Ectodermal cell (in vitro differentiated cells): Measurements from ENCODE around the gene FMO5. TPM values are rescaled to one million over a fixed set of nuclear protein-coding genes. Genes with fewer than 3 reads are reported as not detected.

Experiments used
- H3K27ac ChIP-seq: 2 replicates; pipeline ENCODE4 v1.7.0; 2013; ENCODE audit warnings: mild to moderate bottlenecking, low read depth, low read length; ENCODE audit not compliant: insufficient read depth, poor library complexity, severe bottlenecking
- H3K27me3 ChIP-seq: 2 replicates; pipeline ENCODE4 v1.7.0; 2013; ENCODE audit warnings: mild to moderate bottlenecking, low read length; ENCODE audit not compliant: insufficient read depth, control insufficient read depth, poor library complexity, severe bottlenecking
- H3K36me3 ChIP-seq: one replicate; pipeline ENCODE4 v1.7.0; 2013; ENCODE audit warnings: low read length; ENCODE audit not compliant: control insufficient read depth, insufficient read depth
- H3K4me1 ChIP-seq: one replicate; pipeline ENCODE4 v1.7.0; 2013; ENCODE audit warnings: low read length; ENCODE audit not compliant: control insufficient read depth, insufficient read depth
- H3K4me3 ChIP-seq: 2 replicates; pipeline ENCODE4 v1.7.0; 2013; ENCODE audit warnings: low read depth, low read length, control low read depth; ENCODE audit not compliant: insufficient read depth
- H3K9me3 ChIP-seq: 2 replicates; pipeline ENCODE4 v1.7.0; 2013; ENCODE audit warnings: mild to moderate bottlenecking, low read length, moderate library complexity; ENCODE audit not compliant: control insufficient read depth
- WGBS, 2 experiments: methylation state at CpG; one replicate each; pipeline ENCODE4 v1.1.7; 2013; ENCODE audit warnings: missing lambda C conversion rate in 2 of 2; 5-methylcytosine and 5-hydroxymethylcytosine counted together
- polyA plus RNA-seq, 4 experiments: library from polyadenylated mRNA; stranded (reverse); fragments of 50-300 nt; gene quantifications; one replicate each; pipeline ENCODE4 v1.2.3, GENCODE V29; 2013

Gene FMO5, protein sequence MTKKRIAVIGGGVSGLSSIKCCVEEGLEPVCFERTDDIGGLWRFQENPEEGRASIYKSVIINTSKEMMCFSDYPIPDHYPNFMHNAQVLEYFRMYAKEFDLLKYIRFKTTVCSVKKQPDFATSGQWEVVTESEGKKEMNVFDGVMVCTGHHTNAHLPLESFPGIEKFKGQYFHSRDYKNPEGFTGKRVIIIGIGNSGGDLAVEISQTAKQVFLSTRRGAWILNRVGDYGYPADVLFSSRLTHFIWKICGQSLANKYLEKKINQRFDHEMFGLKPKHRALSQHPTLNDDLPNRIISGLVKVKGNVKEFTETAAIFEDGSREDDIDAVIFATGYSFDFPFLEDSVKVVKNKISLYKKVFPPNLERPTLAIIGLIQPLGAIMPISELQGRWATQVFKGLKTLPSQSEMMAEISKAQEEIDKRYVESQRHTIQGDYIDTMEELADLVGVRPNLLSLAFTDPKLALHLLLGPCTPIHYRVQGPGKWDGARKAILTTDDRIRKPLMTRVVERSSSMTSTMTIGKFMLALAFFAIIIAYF
- 1.3 TPM for polyA plus RNA-seq (2013, experiment 1 of 4)
- 1.3 TPM for polyA plus RNA-seq (2013, experiment 2 of 4)
- 0.91 TPM for polyA plus RNA-seq (2013, experiment 3 of 4)
- polyA plus RNA-seq (2013, experiment 4 of 4): 1.0 TPM

- peaks cover 6% of the 10 kb centered on the region for H3K4me1 ChIP-seq
- H3K9me3 ChIP-seq: no peaks in the 10 kb centered on the region
- H3K36me3 ChIP-seq: no peaks in the 10 kb centered on the region
- H3K27me3 ChIP-seq: peaks cover 19% of the 10 kb centered on the region
- no peak within 1 kb of the TSS for H3K27ac ChIP-seq
- WGBS, 2 experiments: 0 to 1% methylated on average over 17 of the region's 17 CpGs
- peak within 1 kb of the TSS; percentile 47 for H3K4me3 ChIP-seq
Measured at GRCh38 chr1:147225193-147225730, at the start of gene FMO5. TSS of gene FMO5 (minus strand) at chr1:147225339. CDS start at chr1:147225029, 310 bp downstream.

- Histone ChIP-seq H3K36me3 (peaks cover 38% of the 10 kb centered on the region), H3K4me1 (no peaks in the 10 kb centered on the region), H3K27ac (no peak overlapping the region)
Measured at GRCh38 chr1:147273409-147274336, 48.5 kb upstream of the FMO5 start.

DNA sequence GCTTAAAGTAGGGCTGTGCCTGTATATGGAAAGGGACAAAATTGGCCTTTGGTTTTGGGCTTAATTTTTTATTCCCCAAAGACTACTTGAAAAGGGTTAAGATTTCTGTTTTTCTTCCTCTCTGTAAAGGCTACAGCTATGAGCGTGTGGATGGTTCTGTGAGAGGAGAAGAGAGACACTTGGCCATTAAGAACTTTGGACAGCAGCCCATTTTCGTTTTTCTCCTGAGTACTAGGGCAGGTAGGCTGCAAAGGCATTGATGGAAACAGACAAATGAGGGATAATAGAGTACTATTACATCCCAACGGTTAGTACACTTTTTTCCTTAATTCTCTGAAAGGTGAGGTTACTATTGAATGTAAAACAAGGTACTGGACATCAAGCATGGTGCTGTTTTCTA, 46.9 kb upstream of the FMO5 start:
- H3K9me3 ChIP-seq: no peaks in the 10 kb centered on the region
- H3K27ac ChIP-seq: no peak overlapping the region
- 92 to 93% methylated on average over 3 of the region's 3 CpGs for WGBS, 2 experiments
- H3K4me3 ChIP-seq: no peak overlapping the region
- peaks cover 37% of the 10 kb centered on the region for H3K36me3 ChIP-seq
- H3K27me3 ChIP-seq: no peaks in the 10 kb centered on the region
- H3K4me1 ChIP-seq: no peaks in the 10 kb centered on the region

More at GRCh38 chr1:147273409-147274336, 48.5 kb upstream of the FMO5 start:
- no peaks in the 10 kb centered on the region for H3K27me3 ChIP-seq
- H3K9me3 ChIP-seq: no peaks in the 10 kb centered on the region
- H3K4me3 ChIP-seq: no peak overlapping the region
- 89% methylated on average over 5 of the region's 6 CpGs; no CpG with 5 or more reads in 1 of the 2 experiments for WGBS, 2 experiments

- H3K36me3 ChIP-seq: peaks cover 30% of the 10 kb centered on the region
- no peak overlapping the region for H3K4me3 ChIP-seq
- 94 to 100% methylated on average over 1 of the region's 2 CpGs for WGBS, 2 experiments
- no peaks in the 10 kb centered on the region for H3K9me3 ChIP-seq
- no peaks in the 10 kb centered on the region for H3K4me1 ChIP-seq
- H3K27ac ChIP-seq: no peak overlapping the region
- H3K27me3 ChIP-seq: no peaks in the 10 kb centered on the region
Measured at GRCh38 chr1:147270721-147271120, 45.6 kb upstream of the FMO5 start.

- Histone ChIP-seq H3K4me3 (no peak overlapping the region), H3K27me3 (no peaks in the 10 kb centered on the region), H3K36me3 (peaks cover 24% of the 10 kb centered on the region), H3K4me1 (no peaks in the 10 kb centered on the region), H3K27ac (no peak overlapping the region), H3K9me3 (no peaks in the 10 kb centered on the region)
- WGBS, 2 experiments: 96 to 98% methylated on average over 3 to 4 of the region's 4 CpGs
Measured at GRCh38 chr1:147267711-147268110, 42.6 kb upstream of the FMO5 start.

DNA sequence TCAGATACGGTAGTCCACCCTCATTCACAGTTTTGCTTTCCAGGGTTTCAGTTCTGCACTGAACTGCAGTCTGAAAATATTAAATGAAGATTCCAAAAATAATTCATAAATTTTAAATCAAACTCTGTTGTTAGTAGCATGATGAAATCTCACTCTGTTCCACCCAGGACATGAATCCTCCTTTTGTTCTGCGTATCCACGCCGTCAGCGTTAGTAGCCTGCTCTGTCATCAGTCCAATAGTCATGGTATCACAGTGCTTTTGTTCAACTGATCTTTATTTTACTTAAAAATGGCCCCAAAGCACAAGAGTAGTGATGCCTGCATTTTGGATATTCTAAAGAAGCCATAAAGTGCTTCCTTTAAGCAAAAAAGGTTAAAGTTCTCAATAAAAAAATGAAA, 41.2 kb upstream of the FMO5 start:
- Histone ChIP-seq H3K27me3 (no peaks in the 10 kb centered on the region), H3K27ac (no peak overlapping the region), H3K4me1 (no peaks in the 10 kb centered on the region), H3K36me3 (peaks cover 30% of the 10 kb centered on the region), H3K4me3 (no peak overlapping the region), H3K9me3 (no peaks in the 10 kb centered on the region)
- WGBS, 2 experiments: 97 to 98% methylated on average over 5 of the region's 5 CpGs

GRCh38 chr1:147264158-147264768, 39.1 kb upstream of the FMO5 start:
- no peak overlapping the region for H3K4me3 ChIP-seq
- no peaks in the 10 kb centered on the region for H3K9me3 ChIP-seq
- no peaks in the 10 kb centered on the region for H3K4me1 ChIP-seq
- no peaks in the 10 kb centered on the region for H3K27me3 ChIP-seq
- peaks cover 47% of the 10 kb centered on the region for H3K36me3 ChIP-seq
- H3K27ac ChIP-seq: no peak overlapping the region
- 96 to 98% methylated on average over 2 to 3 of the region's 3 CpGs for WGBS, 2 experiments

- Histone ChIP-seq H3K36me3 (peaks cover 34% of the 10 kb centered on the region), H3K4me3 (no peak overlapping the region), H3K27me3 (no peaks in the 10 kb centered on the region), H3K9me3 (no peaks in the 10 kb centered on the region), H3K27ac (no peak overlapping the region), H3K4me1 (no peaks in the 10 kb centered on the region)
- WGBS, 2 experiments: 94 to 95% methylated on average over 4 of the region's 4 CpGs
Measured at GRCh38 chr1:147260956-147261355, 35.8 kb upstream of the FMO5 start.

GRCh38 chr1:147252540-147252939, 27.4 kb upstream of the FMO5 start:
- H3K27ac ChIP-seq: no peak overlapping the region
- 96 to 97% methylated on average over 9 of the region's 9 CpGs for WGBS, 2 experiments
- H3K4me3 ChIP-seq: no peak overlapping the region
- no peaks in the 10 kb centered on the region for H3K36me3 ChIP-seq
- H3K27me3 ChIP-seq: no peaks in the 10 kb centered on the region
- peaks cover 4% of the 10 kb centered on the region for H3K4me1 ChIP-seq
- H3K9me3 ChIP-seq: no peaks in the 10 kb centered on the region
